ENCODE measurements around the gene FBXL17.

- TF ChIP-seq CBFB (CRISPR knock-in tag; IDR thresholded peaks at IDR 0.05; ENCODE audit: low read depth): no peak
- no peak for TF ChIP-seq MAX (CRISPR knock-in tag; IDR thresholded peaks at IDR 0.05)
- TF ChIP-seq, protein P1, sequence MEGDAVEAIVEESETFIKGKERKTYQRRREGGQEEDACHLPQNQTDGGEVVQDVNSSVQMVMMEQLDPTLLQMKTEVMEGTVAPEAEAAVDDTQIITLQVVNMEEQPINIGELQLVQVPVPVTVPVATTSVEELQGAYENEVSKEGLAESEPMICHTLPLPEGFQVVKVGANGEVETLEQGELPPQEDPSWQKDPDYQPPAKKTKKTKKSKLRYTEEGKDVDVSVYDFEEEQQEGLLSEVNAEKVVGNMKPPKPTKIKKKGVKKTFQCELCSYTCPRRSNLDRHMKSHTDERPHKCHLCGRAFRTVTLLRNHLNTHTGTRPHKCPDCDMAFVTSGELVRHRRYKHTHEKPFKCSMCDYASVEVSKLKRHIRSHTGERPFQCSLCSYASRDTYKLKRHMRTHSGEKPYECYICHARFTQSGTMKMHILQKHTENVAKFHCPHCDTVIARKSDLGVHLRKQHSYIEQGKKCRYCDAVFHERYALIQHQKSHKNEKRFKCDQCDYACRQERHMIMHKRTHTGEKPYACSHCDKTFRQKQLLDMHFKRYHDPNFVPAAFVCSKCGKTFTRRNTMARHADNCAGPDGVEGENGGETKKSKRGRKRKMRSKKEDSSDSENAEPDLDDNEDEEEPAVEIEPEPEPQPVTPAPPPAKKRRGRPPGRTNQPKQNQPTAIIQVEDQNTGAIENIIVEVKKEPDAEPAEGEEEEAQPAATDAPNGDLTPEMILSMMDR (IDR thresholded peaks at IDR 0.05): no peak
- TF ChIP-seq GABPB1 (CRISPR knock-in tag; IDR thresholded peaks at IDR 0.05): no peak
- TF ChIP-seq, protein P2, sequence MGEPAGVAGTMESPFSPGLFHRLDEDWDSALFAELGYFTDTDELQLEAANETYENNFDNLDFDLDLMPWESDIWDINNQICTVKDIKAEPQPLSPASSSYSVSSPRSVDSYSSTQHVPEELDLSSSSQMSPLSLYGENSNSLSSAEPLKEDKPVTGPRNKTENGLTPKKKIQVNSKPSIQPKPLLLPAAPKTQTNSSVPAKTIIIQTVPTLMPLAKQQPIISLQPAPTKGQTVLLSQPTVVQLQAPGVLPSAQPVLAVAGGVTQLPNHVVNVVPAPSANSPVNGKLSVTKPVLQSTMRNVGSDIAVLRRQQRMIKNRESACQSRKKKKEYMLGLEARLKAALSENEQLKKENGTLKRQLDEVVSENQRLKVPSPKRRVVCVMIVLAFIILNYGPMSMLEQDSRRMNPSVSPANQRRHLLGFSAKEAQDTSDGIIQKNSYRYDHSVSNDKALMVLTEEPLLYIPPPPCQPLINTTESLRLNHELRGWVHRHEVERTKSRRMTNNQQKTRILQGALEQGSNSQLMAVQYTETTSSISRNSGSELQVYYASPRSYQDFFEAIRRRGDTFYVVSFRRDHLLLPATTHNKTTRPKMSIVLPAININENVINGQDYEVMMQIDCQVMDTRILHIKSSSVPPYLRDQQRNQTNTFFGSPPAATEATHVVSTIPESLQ (CRISPR knock-in tag; IDR thresholded peaks at IDR 0.05): no peak
- TF ChIP-seq SP1 (CRISPR knock-in tag; conservative IDR thresholded peaks at IDR 0.05): no peak
- no peak for TF ChIP-seq ZNF263 (CRISPR knock-in tag; IDR thresholded peaks at IDR 0.05; ENCODE audit: low read depth)
- TF ChIP-seq ZNF121 (CRISPR knock-in tag; IDR thresholded peaks at IDR 0.05): no peak
- TF ChIP-seq AFF4 (CRISPR knock-in tag; IDR thresholded peaks at IDR 0.05; ENCODE audit: borderline replicate concordance): no peak
- no peak for TF ChIP-seq ERG (CRISPR knock-in tag; IDR thresholded peaks at IDR 0.05)
- no peak for TF ChIP-seq ATF2 (CRISPR knock-in tag; IDR thresholded peaks at IDR 0.05; ENCODE audit: borderline replicate concordance, low read depth)
- no peak for TF ChIP-seq FOXJ3 (CRISPR knock-in tag; IDR thresholded peaks at IDR 0.05; ENCODE audit: borderline replicate concordance)
- TF ChIP-seq E2F5 (CRISPR knock-in tag; IDR thresholded peaks at IDR 0.05): no peak
- TF ChIP-seq IRF2 (CRISPR knock-in tag; IDR thresholded peaks at IDR 0.05; ENCODE audit: borderline replicate concordance, low read depth): no peak
Measured at GRCh38 chr5:108074626-108075025, 307.3 kb downstream of the FBXL17 start.

Measured in WTC11 (cell line).